HG03025 (cell line): Measurements from ENCODE around the gene NFIA.

Experiments used
- ATAC-seq: cut with Tn5 transposase; IDR thresholded peaks from one replicate; pipeline ENCODE4 v1.9.1; 2021; ENCODE audit warnings: mild to moderate bottlenecking, moderate library complexity; ENCODE audit not compliant: unreplicated experiment, low FRiP score

NFIA gene

DNA sequence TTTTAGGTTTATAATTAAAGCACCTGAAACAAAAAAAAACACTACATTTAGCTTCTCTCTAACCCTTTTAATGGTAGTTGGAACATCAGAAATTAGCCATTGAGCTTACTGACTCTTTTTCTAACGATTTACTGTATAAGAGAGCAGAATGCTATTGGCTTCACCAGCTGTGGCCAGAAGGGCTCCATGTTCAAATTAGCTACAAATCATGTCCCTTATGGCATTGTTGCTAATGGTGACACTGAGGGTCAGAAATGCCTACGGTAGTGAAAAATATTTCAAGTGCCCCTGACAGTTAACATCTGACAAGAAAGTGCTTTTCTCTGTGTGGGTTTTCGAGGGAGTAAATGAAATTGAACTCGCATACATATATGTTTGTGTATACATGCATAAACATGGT lies 232.7 kb downstream of the NFIA start:
- no peak for ATAC-seq

DNA sequence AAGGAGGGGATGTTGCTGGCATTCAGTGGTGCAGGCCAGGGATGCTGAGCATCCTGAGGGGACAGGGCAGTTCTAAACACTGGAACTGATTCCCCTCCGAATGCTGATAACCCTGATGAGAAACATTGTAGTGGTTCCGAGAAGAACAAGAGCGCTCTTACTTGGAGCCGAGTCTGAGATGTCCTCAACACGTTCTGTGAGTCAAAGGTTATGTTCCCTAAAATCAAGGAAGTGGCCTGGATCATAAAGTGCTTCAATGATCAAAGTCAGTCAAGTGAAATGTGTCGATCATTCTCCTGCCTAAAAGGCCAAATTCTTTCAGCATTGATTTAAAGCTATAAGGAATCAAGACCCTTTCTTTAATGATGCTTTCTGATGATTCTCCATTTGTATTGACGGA lies 234.1 kb downstream of the NFIA start:
- no peak for ATAC-seq

DNA sequence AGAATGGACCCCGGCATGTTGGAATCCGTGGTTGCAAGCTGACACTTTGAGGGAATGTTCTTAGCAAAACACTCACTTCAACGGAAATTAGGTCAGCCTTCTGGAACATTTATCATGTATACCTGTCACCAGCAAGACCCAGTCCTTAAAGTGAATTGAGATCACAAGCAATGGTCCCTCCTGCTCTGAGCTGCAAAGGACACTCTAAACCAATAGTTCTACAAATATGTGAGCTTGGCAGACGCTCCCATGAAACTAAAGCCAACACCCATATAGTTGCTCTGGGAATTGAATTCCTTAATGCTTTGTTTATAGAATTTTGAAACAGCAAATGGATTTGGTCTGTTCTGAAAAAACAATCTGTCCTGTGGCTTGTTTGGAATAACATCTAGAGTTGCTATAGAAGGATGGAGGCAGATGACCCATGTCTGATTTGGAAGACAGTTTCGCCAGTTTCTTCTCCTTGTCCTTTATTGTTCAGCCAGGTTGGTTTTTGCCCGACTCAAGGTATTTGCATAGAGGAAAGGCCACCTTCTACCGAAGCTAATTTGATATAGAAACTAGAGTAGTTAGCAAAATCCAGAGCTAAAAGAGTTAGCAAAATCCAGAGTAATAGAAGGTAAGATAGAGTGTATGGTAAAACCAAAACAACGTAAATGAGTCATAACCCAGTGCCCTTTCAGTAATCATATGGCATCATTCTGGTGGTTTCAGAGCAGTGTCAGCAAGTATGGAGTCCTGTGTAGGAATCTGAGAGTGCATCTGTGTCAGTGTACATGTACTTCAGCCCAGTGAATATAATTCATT lies 236.2 kb downstream of the NFIA start:
- peak; percentile 99 for ATAC-seq

DNA sequence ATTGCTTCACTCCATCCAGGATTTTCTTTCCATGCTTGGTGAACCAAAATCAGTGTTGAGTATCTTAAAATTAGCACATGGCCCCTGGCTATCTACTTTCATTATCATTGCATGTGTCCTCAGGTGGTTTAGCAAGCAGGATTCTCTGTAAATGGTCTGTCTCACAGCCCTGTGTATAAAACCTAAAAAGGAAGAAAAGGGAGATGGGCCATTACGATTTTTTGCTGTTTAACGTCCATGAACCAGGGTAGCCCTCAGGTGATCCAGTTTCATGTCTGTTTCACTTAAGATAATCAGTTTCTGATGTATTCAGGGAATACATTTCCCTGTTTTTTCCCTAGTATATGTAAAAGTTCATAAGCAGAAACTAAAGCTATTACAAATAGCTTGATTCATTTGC lies 238.2 kb downstream of the NFIA start:
- no peak for ATAC-seq

DNA sequence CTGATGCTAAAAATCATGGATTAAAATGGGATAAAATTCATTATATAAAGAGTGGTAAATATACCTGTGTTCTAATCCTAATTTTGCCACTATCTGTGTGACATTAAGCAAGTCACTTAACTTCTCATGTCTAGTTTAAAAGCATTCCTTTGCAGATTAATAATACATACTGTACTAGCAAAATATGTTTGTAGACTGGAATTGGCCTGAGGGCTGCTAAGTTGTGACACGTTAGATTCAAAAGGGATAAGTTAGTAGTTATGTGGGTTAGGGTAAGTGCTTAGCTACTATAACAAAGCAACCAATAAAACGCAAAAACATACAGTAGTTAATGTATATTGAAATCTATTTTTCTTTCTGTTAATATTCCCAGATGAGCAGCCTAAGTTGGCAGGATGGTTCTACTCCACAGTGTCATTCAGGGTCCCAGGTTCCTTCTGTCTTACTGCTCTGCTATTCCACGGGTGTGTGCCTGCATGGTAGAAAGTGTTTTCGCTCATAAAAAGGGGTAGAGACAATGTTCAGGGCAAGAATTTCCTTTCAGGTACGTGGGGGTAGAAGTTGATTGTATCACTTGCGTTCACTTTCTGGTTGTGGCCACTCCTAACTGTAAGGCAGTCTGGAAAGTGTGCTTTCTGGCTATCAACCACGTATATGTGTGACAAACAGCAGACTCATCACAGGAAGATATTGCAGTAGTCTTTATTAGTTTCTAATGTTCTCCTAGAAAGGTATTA lies 239.8 kb downstream of the NFIA start:
- no peak for ATAC-seq

DNA sequence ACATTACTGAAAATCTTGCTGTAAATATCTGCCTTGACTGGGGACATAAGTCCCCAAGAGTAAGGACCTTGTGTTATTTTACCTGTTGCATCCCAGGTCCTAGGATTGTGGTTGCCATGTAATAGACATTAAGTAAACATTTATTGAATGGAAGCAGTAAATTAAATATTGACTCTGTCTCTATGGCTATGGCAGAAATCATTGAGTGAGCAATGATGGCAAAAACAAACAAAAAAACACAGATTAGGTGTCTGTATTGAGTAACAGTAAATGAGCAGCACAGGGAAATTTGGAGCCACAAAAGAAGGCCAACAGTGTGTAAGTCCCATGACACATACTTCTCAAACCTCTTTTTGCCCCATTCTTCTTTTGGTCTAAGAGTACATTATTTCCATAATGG lies 240.4 kb downstream of the NFIA start:
- no peak for ATAC-seq

DNA sequence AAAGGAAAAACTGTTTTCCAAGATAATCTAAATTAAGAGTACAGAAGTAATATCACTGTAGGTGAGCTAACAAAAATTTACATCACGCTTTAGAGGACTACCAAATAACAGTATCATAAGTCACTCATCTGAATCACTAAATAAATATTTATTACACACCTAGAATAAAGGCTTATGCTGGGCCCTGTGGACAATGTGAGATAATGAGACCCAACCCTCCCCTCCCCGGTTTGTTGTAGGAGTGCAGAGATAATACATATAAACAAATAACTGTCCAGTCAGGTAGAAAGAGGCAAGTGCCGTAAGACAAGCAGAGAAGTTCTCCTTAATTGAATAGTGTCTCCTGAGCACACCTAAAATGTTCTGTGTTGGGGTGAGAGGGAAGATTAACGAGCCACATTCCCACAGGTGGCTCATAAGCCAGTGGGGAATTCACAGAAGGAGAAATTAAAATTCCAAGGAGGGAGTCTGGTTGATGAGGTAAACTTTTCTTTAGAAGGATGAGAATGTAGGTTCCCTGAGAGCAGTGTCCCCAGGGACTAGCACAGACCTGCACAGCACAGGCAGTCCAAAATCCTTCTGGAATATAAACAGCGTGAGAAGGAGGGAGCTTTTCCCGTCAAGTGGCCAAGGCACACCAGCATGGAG lies 241.4 kb downstream of the NFIA start:
- ATAC-seq, result no peak

DNA sequence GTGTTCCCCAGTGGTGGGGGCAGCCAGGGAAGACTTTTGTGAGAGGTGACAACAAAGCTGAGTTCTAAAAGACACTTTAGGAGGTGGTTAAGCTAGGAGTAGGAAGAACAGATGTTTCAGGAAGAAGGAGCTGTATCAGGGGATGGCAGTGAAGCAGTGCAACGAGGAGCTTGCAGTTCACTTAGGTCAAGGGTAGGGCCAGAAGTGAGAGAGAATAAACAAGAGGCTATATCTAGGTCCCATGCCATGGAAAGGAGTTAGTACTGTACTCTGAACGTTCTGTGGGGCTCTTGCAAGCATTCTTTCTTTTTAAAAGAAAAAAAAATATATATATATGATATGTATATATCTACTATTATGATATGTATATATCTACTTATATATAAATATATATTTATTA lies 244.4 kb downstream of the NFIA start:
- no peak for ATAC-seq

DNA sequence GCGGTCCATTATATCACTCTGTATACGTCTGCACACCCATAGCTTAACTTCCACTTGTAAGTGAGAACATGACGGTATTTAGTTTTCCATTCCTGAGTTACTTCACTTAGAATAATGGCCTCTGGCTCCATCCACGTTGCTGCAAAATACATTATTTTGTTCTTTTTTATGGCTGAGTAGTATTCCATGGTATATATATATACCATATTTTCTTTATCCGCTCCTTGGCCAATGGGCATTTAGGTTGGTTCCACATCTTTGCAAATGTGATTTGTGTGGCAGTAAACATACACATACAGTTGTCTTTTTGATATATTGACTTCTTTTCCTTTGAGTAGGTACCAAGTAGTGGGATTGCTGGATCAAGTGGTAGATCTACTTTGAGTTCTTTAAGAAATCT lies 245.1 kb downstream of the NFIA start:
- ATAC-seq, result no peak

DNA sequence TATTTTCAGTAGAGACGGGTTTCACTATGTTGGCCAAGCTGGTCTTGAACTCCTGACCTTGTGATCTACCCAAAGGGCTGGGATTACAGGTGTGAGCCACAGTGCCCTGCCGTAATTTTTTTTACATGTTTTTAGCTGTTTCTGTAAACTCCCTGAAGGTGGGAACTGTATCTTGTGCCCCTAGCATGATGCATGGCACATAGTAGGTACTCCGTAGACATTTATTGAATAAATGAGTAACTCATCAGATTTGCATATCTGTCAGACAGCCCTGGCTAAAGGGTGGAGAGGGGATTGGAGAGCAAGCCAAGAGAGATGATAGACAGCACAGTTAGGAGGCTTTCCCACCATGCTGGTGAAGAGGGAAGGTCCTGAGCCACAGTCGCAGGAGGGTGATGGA lies 247.2 kb downstream of the NFIA start:
- ATAC-seq, result no peak

DNA sequence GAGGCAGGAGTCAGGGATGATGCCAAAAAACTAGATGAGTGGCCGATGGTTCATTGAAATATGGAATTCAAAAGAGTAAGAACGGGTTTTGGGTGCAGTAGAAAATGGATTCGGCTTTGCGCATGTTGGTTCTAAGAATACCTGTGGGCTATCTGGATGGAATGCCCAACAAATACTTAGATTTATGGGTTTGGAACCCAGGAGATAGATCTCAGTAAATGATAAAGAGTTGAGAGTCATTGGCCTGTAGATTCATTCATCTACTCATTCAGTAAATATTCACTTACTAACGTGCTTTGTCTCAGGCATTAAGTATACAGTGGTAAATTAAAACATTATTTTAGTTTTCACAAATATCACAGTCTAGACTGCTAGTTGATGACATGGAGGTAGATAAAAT lies 247.7 kb downstream of the NFIA start:
- no peak for ATAC-seq

DNA sequence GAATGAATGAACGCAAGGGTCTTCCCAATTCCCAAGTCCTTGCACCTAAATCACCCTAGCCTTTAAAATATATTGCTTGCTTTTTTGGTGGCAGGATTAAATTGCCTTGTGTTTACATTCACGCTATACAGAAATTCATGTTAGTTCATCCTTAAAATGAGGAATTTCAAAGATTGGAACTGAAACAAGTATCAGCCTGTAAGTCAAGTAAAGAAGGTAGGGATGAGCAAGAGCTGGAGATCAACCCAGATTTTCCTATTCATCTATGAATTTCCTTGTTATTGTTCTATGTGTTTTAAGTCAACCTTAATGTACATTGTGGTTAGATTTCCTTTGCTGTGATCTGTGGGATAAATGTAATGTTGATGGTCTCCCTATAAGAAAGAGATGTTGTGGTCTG lies 248.2 kb downstream of the NFIA start:
- no peak for ATAC-seq

DNA sequence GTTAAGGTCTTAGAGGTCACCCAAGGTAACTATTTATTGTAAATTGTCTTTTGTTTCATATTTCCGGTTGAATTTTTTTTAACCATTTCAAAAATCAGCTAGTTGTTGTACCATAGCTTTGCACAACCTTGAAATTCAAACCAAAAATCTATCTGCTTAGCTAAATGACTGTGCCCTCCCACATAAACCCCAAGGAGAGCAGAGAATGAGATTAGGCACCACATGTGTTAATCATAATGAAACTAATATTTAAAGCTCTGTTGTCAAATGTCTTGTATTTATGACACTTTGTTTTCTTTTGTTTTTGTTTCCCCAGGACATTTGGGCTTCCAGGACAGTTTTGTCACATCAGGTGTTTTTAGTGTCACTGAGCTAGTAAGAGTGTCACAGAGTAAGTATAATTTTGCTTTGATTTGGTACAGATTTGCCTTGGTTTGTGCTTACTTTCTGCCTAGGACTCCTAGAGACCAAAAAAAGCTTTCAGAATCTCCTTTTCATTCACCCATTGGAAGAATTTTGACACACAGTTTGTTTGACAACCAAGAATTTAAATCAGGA lies 249.9 kb downstream of the NFIA start:
- ATAC-seq, result peak; percentile 95

DNA sequence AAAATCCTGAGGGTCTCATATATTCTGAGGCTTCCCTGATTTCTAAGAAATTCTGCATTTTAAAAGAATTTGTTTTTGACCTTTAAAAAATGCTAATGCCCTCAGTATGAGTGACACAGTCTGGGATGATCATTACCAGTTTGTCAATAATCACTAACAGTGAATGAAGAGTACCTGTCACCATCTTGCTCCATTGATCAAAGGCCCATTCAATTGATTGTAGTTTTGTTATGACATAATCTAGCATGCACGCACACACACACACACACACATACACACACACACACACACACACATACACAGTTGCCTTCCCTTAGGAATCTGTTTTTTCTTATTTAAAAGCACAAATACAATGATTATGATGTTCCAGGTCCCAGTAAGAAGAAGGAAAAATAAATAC lies 250.4 kb downstream of the NFIA start:
- ATAC-seq, result no peak

DNA sequence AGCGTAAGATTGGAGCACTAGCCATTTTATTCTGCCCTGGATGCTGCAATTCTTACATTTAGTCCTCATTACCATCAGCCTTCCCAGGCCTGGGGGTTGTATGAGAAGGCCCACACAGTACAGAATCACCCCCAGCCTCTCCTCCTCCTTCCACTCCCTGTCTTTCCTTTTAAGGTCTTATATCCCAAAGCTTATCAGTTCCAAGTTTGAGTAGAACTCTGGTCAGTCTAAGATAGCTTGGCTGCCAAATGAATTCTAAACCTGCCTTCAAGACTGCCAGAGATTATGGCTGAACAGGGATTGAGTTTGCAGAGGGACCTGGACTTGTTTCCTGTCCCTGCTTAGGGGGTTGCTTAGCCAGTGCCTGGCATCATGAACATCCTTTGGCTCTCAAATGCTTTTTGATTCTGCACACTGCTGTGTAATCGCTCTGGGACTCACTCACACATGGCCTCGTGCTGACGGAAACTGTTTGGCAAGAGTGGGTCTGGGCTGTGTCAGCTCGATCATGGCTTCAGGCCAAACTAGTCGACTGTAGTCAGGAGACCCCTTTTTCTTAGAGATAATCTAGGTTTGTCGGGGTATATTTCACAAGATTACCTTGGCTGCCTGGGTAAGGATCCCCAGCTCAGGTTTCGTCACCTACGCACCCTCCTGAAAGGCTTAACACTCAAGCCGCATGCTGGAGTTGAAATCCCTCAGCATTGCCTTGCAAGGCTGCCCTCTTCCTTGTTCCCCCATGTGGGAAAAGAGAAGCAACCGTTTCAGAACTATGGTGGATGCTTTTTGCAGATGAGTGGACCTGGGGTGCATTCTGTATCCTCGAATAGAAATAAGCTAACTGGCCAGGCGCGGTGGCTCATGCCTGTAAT lies 252.6 kb downstream of the NFIA start:
- no peak for ATAC-seq

DNA sequence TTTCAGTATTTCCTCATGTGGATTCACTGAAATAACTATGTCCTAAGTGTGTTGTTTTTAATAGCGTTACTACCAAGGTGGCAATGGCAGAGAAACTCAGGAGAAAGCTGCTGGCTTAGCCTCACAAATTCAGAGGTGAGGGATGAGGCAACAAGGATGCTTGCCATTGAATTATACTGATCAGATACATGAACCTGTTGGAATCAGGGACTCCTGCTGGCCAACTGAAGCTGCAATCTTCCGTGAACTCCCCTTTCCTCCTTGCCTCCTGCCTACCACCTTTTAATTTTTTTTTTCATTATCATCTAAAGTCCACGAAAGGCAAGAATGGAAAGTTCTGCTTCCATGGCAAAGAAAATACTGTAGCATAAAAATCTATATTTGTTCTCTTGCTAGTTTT lies 254.7 kb downstream of the NFIA start:
- ATAC-seq, result no peak

DNA sequence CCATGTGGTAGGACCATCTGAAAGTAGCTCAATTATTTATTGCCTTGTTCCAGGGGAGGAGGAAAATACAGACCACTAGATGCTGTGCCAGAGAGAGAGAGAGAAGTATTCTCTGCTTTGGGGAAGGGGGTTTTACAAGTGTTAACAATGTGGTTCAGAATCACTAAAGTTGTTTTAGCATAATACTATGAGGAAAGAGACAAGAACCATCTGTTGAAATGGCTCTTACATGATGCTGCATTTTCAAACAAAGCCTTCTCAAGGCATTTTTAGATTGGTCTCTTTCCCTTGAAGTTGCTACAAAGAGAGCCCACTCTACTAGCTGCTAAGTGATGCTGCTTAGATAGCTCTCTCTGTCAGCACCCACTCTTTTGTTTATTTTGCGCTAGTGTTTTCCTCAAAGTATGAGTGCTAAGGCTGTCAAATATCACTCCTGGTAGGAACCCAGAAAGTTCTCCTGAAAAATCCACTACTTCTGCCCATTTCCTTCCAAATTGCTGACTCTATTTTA lies 255.1 kb downstream of the NFIA start:
- ATAC-seq, result no peak

DNA sequence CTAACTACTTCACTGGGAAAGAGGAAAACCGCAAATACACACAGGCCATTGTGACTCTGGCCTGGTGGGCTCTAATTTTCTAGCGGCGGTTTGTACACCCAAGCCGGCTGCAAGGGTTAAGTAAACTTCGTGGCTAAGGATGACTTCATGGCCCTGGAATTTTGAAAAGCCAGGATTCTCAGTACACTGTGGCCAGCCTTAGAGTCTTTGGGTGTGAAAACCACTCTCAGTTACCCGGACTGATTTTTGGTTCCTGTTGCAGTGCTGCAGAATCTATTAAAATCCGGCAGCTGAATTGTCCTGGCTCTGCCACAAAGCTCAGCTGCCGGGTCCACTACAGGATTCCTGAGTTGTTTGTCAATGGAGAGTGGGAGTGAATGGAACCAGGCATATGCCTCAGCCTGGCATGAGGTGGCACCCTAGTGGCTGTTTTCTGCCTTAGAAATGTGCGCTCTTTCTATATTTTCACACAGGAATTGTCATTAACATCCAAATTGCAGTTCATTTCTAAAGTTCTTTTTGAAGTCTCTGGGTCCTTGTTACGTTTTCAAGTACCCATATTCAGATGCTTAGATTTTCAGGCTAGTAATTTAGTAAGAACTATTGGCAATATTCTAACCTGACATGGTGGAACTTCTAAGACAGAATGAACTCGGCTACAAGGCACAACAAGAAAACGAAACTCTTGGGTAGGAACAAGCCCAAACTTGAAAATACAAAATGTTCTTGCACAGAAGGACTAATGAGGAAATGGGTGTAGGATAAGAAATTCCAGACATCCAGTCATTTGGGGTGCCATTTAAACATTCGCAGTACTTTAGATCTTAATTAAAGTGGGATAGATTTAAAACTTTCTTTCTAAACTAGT lies 255.9 kb downstream of the NFIA start:
- no peak for ATAC-seq

DNA sequence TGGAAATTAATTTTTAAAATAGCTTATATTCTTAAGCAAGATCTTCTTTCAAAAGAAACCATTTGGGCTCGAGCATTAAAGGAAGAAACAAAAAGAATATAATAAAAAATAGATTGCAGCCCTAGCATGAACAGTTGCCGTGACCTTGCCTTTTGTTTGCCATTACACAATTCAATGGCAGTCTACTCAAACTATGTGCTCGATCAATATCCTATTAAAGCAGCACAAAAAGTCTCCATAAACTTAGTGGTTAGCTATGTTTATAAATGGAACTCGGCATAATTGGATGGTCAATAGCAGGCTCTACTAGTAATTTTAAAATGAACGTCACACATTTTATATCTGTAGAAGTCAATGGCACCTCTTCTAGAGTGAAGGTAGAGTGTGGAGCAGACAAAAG lies 256.5 kb downstream of the NFIA start:
- ATAC-seq, result no peak
